H9 (cell line): Measurements from ENCODE around the gene PLA2G4D. TPM values are rescaled to one million over a fixed set of nuclear protein-coding genes. Genes with fewer than 3 reads are reported as not detected.

Experiments used
- DNase-seq: peaks from one replicate; pipeline ENCODE4 v3.0.0-alpha.2; 2017
- H2AFZ ChIP-seq: one replicate; pipeline ENCODE4 v1.6.1; 2013; ENCODE audit warnings: mild to moderate bottlenecking, low read length, control low read depth, moderate library complexity
- H2AK5ac ChIP-seq: 2 replicates; pipeline ENCODE4 v1.6.1; 2013; ENCODE audit warnings: low read length, control low read depth, mixed read lengths; ENCODE audit not compliant: insufficient read length
- H2BK120ac ChIP-seq: one replicate; pipeline ENCODE4 v1.6.1; 2013; ENCODE audit warnings: low read depth, mild to moderate bottlenecking, low read length, control low read depth, inconsistent platforms; ENCODE audit not compliant: poor library complexity, severe bottlenecking
- H2BK12ac ChIP-seq: 2 replicates; pipeline ENCODE4 v1.6.1; 2013; ENCODE audit warnings: low read length, control low read depth, mixed read lengths, low read depth; ENCODE audit not compliant: insufficient read length
- H2BK15ac ChIP-seq: 2 replicates; pipeline ENCODE4 v1.6.1; 2013; ENCODE audit warnings: low read depth, low read length, control low read depth
- H2BK20ac ChIP-seq: one replicate; pipeline ENCODE4 v1.6.1; 2013; ENCODE audit warnings: low read depth, mild to moderate bottlenecking, low read length, control low read depth, inconsistent platforms; ENCODE audit not compliant: poor library complexity, severe bottlenecking
- H2BK5ac ChIP-seq: 2 replicates; pipeline ENCODE4 v1.6.1; 2013; ENCODE audit warnings: low read length, control low read depth, mixed read lengths; ENCODE audit not compliant: insufficient read length
- H3K14ac ChIP-seq: 2 replicates; pipeline ENCODE4 v1.6.1; 2013; ENCODE audit warnings: low read length, control low read depth; ENCODE audit not compliant: insufficient read depth
- H3K18ac ChIP-seq: 2 replicates; pipeline ENCODE4 v1.6.1; 2013; ENCODE audit warnings: low read depth, mild to moderate bottlenecking, mixed read lengths, low read length, control low read depth; ENCODE audit not compliant: insufficient read length
- H3K23ac ChIP-seq: 2 replicates; pipeline ENCODE4 v1.6.1; 2013; ENCODE audit warnings: low read length, control low read depth, mixed read lengths, low read depth; ENCODE audit not compliant: insufficient read length
- H3K23me2 ChIP-seq: 2 replicates; pipeline ENCODE4 v1.6.1; 2013; ENCODE audit warnings: low read depth, mild to moderate bottlenecking, mixed read lengths, low read length, control low read depth; ENCODE audit not compliant: insufficient read length, poor library complexity, severe bottlenecking
- H3K27ac ChIP-seq: 2 replicates; pipeline ENCODE4 v1.5.1; 2013; ENCODE audit warnings: low read length, control low read depth, mixed read lengths, low read depth; ENCODE audit not compliant: insufficient read length
- H3K27me3 ChIP-seq: 2 replicates; pipeline ENCODE4 v1.6.1; 2013; ENCODE audit warnings: low read length, control low read depth, inconsistent platforms; ENCODE audit not compliant: insufficient read depth
- H3K4ac ChIP-seq: 2 replicates; pipeline ENCODE4 v1.6.1; 2013; ENCODE audit warnings: low read depth, mild to moderate bottlenecking, control low read depth, inconsistent platforms, low read length, moderate library complexity
- H3K4me1 ChIP-seq: 2 replicates; pipeline ENCODE4 v1.6.1; 2013; ENCODE audit warnings: low read length, control low read depth, inconsistent platforms; ENCODE audit not compliant: insufficient read depth
- H3K4me2 ChIP-seq: 2 replicates; pipeline ENCODE4 v1.6.1; 2013; ENCODE audit warnings: low read length, control low read depth, mixed read lengths; ENCODE audit not compliant: insufficient read length, insufficient read depth
- H3K56ac ChIP-seq: 2 replicates; pipeline ENCODE4 v1.6.1; 2013; ENCODE audit warnings: low read depth, mild to moderate bottlenecking, mixed read lengths, low read length, control low read depth; ENCODE audit not compliant: insufficient read length
- H3K79me1 ChIP-seq: 2 replicates; pipeline ENCODE4 v1.6.1; 2013; ENCODE audit warnings: low read depth, mild to moderate bottlenecking, moderate library complexity, low read length, control low read depth, inconsistent platforms; ENCODE audit not compliant: insufficient read depth, poor library complexity, severe bottlenecking
- H3K79me2 ChIP-seq: 2 replicates; pipeline ENCODE4 v1.6.1; 2013; ENCODE audit warnings: low read length, control low read depth, inconsistent platforms; ENCODE audit not compliant: insufficient read depth
- H3K9ac ChIP-seq: 2 replicates; pipeline ENCODE4 v1.6.1; 2013; ENCODE audit warnings: low read length, control low read depth, mixed read lengths; ENCODE audit not compliant: insufficient read length; ENCODE audit errors: extremely low read depth
- H3K9me3 ChIP-seq: one replicate; pipeline ENCODE4 v1.6.1; 2013; ENCODE audit warnings: low read depth, low read length, inconsistent platforms; ENCODE audit not compliant: control insufficient read depth
- H3T11ph ChIP-seq: one replicate; pipeline ENCODE4 v1.6.1; 2013; ENCODE audit warnings: mild to moderate bottlenecking, low read length, control low read depth, inconsistent platforms
- H4K20me1 ChIP-seq: one replicate; pipeline ENCODE4 v1.6.1; 2013; ENCODE audit not compliant: control insufficient read depth, insufficient read length, insufficient read depth
- H4K5ac ChIP-seq: 2 replicates; pipeline ENCODE4 v1.6.1; 2013; ENCODE audit warnings: low read depth, mild to moderate bottlenecking, mixed read lengths, low read length, control low read depth; ENCODE audit not compliant: insufficient read length
- H4K8ac ChIP-seq: replicated peaks from 2 replicates; pipeline ENCODE4 v1.6.1; 2013; ENCODE audit warnings: low read length, control low read depth, mixed read lengths, low read depth; ENCODE audit not compliant: insufficient read length
- H4K91ac ChIP-seq: 2 replicates; pipeline ENCODE4 v1.6.1; 2013; ENCODE audit warnings: low read depth, mild to moderate bottlenecking, moderate library complexity, mixed read lengths, low read length, control low read depth; ENCODE audit not compliant: insufficient read length
- H3K27ac Mint-ChIP-seq, 3 experiments: 2 replicates in 2 of 3; 3 replicates in 1 of 3; pipeline ENCODE4 v1.8.0; 2020 to 2021; ENCODE audit warnings: mixed read lengths in 3 of 3, mild to moderate bottlenecking in 1 of 3, moderate library complexity in 1 of 3
- H3K27me3 Mint-ChIP-seq: 2 replicates; pipeline ENCODE4 v1.8.0; 2021; ENCODE audit warnings: low read depth, mild to moderate bottlenecking, moderate library complexity, mixed read lengths
- H3K36me3 Mint-ChIP-seq, 3 experiments: 2 replicates in 2 of 3; 3 replicates in 1 of 3; pipeline ENCODE4 v1.8.0; 2020 to 2021; ENCODE audit warnings: low read depth in 3 of 3, mixed read lengths in 3 of 3; ENCODE audit not compliant: insufficient read depth in 1 of 3
- H3K4me1 Mint-ChIP-seq, 2 experiments: 2 replicates each; pipeline ENCODE4 v1.8.0; 2020; ENCODE audit warnings: mixed read lengths in 2 of 2
- H3K4me3 Mint-ChIP-seq, 2 experiments: 2 replicates in 1 of 2; 3 replicates in 1 of 2; pipeline ENCODE4 v1.8.0; 2020 to 2021; ENCODE audit warnings: mild to moderate bottlenecking in 2 of 2, mixed read lengths in 2 of 2, moderate library complexity in 1 of 2
- H3K9me3 Mint-ChIP-seq, 2 experiments: 2 replicates in 1 of 2; 3 replicates in 1 of 2; pipeline ENCODE4 v1.8.0; 2020; ENCODE audit warnings: mild to moderate bottlenecking in 2 of 2, mixed read lengths in 2 of 2, moderate library complexity in 1 of 2
- WGBS: extraction: QIAGEN DNeasy Blood & Tissue Kit; methylation state at CpG from one replicate; pipeline ENCODE4 v1.1.7; 2013; ENCODE audit warnings: missing lambda C conversion rate, low lambda C conversion rate, mixed read lengths; ENCODE audit not compliant: insufficient read length; ENCODE audit errors: extremely low coverage; 5-methylcytosine and 5-hydroxymethylcytosine counted together
- total RNA-seq: library from RNA; stranded (reverse); gene quantifications from 2 replicates; pipeline ENCODE4 v1.2.1, GENCODE V29; 2021
- TF ChIP-seq, protein P1 (sequence below): fragments of 200-600 bp; sonication (generic); conservative IDR thresholded peaks from 3 replicates; pipeline ENCODE4 v1.8.0; 2021; ENCODE audit warnings: antibody characterized with exemption, mild to moderate bottlenecking

Gene PLA2G4D
- total RNA-seq, 1 experiment from 2014 or later = 0.33 TPM

DNA sequence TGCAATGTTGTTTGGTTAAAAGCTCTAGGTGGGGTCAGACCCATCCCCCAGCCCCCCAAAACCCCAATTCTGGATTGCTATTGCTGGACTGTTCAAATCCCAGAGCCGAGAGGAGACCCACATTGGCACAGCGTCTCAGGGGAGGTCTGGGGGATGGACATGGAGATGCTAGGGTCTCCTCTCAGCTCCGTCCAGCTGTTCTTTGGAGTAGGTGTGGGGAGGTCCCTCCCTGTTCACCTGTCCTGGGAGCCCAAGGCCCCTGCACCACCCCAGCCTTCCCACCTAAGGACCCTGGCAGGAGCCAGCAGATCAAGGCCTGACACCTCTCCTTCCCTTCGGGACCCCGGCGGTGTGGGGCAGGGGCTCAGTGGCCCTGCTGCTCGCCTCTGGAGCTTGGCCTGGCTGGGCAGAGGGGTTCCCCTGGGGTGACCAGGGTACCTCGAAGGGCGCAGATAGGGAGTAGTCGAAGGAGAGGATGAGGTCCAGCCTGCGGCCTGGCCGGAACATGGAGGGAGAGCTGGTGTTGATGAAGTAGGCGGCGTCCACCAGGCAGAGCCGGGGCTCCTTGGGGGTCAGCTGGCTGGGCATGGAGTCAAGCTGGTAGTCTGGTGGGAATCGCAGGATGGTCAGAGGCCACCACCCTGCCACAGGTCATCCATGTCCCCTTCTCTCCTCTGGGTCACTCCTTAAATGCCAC lies 23.9 kb downstream of the PLA2G4D start:
- Histone ChIP-seq H3K27ac (no peak overlapping the region), H2AFZ (no peak overlapping the region), H2BK5ac (no peak overlapping the region), H2BK20ac (no peak overlapping the region), H3K14ac (no peak overlapping the region), H4K5ac (no peak overlapping the region), H3K4me1 (no peaks in the 10 kb centered on the region), H4K91ac (no peak overlapping the region), H2BK15ac (no peak overlapping the region), H3K23ac (no peak overlapping the region), H3K27me3 (no peaks in the 10 kb centered on the region), H2BK120ac (no peak overlapping the region), H3K23me2 (no peaks in the 10 kb centered on the region), H3T11ph (no peak overlapping the region), H3K79me2 (no peaks in the 10 kb centered on the region), H3K79me1 (no peaks in the 10 kb centered on the region), H3K4me2 (no peak overlapping the region), H2AK5ac (no peak overlapping the region), H2BK12ac (no peak overlapping the region), H4K8ac (no peak overlapping the region), H3K9ac (no peak overlapping the region), H3K4ac (no peak overlapping the region), H3K18ac (no peak overlapping the region), H3K56ac (no peak overlapping the region), H4K20me1 (no peaks in the 10 kb centered on the region), H3K9me3 (no peaks in the 10 kb centered on the region)
- DNase-seq = no peak
- H3K27me3 Mint-ChIP-seq = peaks cover 1% of the 10 kb centered on the region
- no peaks in the 10 kb centered on the region; a peak in 1 of 7 replicates for H3K36me3 Mint-ChIP-seq
- peaks cover 5 to 9% of the 10 kb centered on the region in 2 experiments for H3K4me1 Mint-ChIP-seq
- H3K4me3 Mint-ChIP-seq = no peak overlapping the region
- peak overlapping the region in 1 of 3 experiments; percentile 34; a peak in 2 of 7 replicates for H3K27ac Mint-ChIP-seq
- no CpG with 5 or more reads among the region's 16 CpGs for WGBS
- TF ChIP-seq, protein P1, sequence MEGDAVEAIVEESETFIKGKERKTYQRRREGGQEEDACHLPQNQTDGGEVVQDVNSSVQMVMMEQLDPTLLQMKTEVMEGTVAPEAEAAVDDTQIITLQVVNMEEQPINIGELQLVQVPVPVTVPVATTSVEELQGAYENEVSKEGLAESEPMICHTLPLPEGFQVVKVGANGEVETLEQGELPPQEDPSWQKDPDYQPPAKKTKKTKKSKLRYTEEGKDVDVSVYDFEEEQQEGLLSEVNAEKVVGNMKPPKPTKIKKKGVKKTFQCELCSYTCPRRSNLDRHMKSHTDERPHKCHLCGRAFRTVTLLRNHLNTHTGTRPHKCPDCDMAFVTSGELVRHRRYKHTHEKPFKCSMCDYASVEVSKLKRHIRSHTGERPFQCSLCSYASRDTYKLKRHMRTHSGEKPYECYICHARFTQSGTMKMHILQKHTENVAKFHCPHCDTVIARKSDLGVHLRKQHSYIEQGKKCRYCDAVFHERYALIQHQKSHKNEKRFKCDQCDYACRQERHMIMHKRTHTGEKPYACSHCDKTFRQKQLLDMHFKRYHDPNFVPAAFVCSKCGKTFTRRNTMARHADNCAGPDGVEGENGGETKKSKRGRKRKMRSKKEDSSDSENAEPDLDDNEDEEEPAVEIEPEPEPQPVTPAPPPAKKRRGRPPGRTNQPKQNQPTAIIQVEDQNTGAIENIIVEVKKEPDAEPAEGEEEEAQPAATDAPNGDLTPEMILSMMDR = no peak
- no peaks in the 10 kb centered on the region for H3K9me3 Mint-ChIP-seq
